ENCODE measurements around the gene BID.

BID gene

DNA sequence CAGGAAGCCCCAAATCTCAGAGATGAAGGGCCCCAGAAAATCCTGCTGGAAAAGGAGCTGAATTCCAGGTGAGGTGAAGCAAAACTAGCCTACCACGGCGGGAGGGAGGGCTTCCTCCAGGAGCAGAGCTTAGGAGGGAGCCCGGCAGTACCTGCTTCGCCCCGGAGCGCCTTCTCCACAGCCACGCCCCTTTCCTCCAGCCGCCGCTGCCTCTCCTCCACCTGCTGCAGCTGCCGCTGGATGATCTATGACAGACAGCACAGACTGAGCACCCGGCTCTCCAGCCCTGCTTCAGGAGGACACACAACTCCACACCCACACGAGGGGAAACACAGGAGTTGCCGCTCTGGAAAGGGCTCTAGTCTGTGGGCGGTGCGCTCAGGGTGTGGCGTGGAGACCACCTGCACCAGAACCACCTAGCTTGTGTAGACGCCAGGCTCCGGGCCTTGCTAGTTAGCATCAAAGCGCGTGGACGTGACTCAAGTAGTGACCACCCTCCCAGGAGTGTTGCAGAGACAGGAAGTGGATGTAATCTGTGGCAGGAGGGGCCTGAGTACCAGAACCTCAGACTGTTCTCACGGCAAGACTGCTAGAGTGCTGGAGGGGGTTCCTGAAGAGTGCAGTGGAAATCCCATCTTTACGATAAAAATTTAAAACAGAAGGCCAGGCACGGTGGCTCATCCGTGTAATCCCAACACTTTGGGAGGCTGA lies 34.6 kb upstream of the BID start:
- Mint-ChIP-seq H3K27ac (no peak overlapping the region), H3K9me3 (no peaks in the 10 kb centered on the region), H3K36me3 (ENCODE audit: low read depth) (peaks cover 33% of the 10 kb centered on the region), H3K27me3 (no peaks in the 10 kb centered on the region), H3K4me3 (no peak overlapping the region), H3K4me1 (ENCODE audit: low read depth) (no peaks in the 10 kb centered on the region)

DNA sequence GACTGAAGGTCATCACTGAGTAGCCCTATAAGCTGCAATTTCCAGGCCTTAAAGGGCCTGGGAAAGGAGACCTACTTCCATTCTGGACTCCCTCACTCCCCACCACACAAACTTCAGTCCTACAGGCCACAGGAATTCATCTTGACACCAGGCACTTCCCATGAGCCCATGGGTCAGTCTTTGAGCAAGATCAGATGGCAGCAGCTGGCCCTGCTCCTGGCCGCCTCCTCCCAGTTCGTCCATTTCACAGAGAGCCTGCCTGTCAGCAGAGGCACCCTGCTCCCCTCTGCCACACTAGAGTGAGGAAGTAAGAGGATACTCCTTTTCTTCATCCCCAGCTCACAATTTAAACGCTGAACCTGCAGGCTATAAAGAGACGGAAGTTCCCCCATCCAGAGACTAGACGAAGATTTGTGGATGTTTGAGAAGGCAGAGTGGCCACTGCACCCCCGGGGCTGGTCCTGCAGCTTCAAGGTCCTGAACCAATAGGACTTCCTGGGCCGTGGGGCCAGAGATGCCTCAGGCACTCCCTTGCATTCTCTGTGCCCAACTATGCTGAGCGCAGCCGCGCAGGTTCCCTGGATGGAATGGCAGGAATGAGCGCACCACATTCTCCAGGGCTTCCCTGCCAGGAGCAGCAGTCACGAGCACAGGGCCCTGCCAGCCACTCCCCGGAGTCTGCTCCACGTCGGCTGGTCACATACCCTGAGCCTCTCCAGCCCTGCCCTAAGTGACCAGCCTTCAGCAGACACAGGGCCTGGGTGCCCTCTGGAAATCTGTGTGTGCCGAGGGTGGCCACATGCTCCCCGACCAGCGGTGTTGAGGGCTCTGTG lies 33.5 kb upstream of the BID start:
- H3K9me3 Mint-ChIP-seq: no peaks in the 10 kb centered on the region
- H3K27ac Mint-ChIP-seq: no peak overlapping the region
- no peak overlapping the region for H3K4me3 Mint-ChIP-seq
- no peaks in the 10 kb centered on the region for H3K4me1 Mint-ChIP-seq (ENCODE audit: low read depth)
- peaks cover 36% of the 10 kb centered on the region for H3K36me3 Mint-ChIP-seq (ENCODE audit: low read depth)
- H3K27me3 Mint-ChIP-seq: no peaks in the 10 kb centered on the region

DNA sequence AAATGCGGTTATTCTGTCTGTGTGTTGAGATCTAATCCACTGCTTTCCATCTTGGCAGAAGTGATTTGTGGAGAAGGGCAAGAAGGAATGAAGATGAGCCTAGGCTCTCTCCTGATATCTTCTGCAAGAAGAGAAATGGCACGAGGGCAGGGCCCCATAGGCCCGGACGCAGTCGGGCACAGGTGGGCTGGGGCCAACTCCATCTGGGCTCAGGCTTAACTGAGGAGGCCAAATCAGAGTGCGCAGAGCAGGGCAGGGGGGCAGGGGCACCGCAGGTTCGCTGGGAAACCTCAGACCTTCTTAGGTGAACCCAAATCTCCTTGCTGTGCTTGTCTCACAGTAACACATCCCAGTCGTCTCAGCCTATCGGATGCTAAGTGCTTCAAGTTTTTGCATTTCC lies 32.8 kb upstream of the BID start:
- Mint-ChIP-seq H3K4me3 (no peak overlapping the region), H3K27ac (no peak overlapping the region), H3K9me3 (no peaks in the 10 kb centered on the region), H3K27me3 (no peaks in the 10 kb centered on the region), H3K36me3 (ENCODE audit: low read depth) (peaks cover 33% of the 10 kb centered on the region), H3K4me1 (ENCODE audit: low read depth) (no peaks in the 10 kb centered on the region)

DNA sequence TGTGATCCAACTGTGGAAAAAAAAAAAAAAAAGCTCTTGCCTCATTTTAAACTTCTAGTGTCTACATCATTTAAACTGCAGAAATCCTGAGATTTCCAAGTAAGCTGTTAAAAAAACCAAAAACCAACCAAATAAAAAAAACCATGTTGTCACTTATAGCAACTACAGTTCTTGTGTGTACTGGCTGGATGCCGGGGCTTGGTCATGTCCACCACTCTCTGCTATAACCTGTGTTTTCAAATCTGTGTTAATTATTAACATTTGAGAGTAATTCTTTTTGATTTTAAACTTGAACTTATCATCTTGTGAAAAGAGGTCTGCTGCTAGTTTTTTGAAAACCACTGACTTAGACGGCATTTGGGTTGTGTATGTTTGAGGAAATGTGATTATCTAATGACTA lies 32.2 kb upstream of the BID start:
- H3K36me3 Mint-ChIP-seq (ENCODE audit: low read depth): peaks cover 32% of the 10 kb centered on the region
- no peaks in the 10 kb centered on the region for H3K9me3 Mint-ChIP-seq
- no peak overlapping the region for H3K4me3 Mint-ChIP-seq
- H3K27me3 Mint-ChIP-seq: no peaks in the 10 kb centered on the region
- no peaks in the 10 kb centered on the region for H3K4me1 Mint-ChIP-seq (ENCODE audit: low read depth)
- no peak overlapping the region for H3K27ac Mint-ChIP-seq

DNA sequence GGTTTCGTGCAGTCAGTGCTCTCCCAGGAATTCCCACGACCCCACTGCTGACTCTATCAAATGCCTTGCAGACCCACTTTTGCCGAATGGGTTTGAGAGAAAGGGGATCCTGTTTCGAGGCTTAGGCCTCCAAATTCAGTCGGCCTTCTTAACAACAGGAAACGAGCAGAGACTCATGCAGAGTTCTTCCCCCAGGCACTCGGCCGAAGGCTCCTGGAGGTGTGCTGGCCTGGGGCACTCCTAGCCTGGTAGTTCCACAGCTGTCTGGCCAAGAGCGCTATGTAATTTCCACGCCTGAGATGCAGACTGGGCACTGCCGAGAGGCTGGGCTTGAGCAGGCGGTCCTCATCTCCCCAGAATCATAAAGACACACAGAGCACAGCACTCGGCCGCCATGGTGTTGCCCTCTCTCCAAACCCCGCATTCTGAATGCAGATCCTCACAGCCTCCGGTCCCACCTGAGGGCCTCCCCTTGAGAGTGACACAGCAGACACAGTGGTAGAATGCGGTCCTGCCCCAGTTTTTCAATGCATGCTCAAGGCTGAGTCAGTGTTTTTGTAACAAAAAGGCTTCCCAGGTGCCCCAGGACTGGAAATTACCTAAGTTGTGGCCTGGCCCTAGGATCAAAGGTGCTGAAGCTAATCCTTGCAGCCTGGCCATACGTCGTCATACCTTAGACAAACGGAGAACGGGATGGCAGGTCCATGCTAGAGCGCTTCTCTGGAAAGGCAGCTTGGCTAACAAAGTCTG lies 30.2 kb upstream of the BID start:
- no peak overlapping the region for H3K4me3 Mint-ChIP-seq
- no peaks in the 10 kb centered on the region for H3K27me3 Mint-ChIP-seq
- no peaks in the 10 kb centered on the region for H3K9me3 Mint-ChIP-seq
- no peak overlapping the region for H3K27ac Mint-ChIP-seq
- peaks cover 11% of the 10 kb centered on the region for H3K4me1 Mint-ChIP-seq (ENCODE audit: low read depth)
- peaks cover 22% of the 10 kb centered on the region for H3K36me3 Mint-ChIP-seq (ENCODE audit: low read depth)

DNA sequence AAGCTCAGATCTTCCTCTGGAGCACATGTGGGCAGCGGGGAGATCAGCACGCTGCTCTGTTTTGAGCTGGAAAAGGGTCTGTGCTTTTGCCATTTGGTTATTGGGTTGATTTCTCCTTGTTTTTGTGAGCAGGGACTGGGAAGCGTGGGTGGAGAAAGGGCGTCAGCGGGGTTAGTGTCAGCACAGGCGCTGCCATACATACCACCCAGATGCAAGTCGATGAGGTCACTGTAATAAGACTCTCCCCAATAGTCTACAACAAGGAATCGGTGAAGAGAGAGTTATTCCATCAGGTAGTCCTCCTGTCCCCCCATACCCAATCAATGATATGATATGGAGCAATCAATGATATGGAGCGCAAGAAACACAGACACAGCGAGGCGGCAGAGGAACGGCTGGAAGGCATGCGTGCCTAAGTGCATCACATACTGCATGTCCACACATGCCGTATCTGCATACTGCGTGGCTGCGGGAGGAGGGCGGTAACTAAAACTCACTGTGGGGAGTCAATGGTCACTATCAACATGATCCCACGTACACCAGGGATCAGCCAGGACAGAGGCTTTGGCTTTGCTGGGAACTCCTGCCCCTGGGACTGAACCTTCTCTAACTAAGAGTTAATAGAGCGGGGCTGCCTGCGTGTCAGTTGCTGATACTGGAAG lies 29.5 kb upstream of the BID start:
- Mint-ChIP-seq H3K9me3 (no peaks in the 10 kb centered on the region), H3K27ac (no peak overlapping the region), H3K36me3 (ENCODE audit: low read depth) (peaks cover 18% of the 10 kb centered on the region), H3K4me1 (ENCODE audit: low read depth) (peaks cover 11% of the 10 kb centered on the region), H3K27me3 (no peaks in the 10 kb centered on the region), H3K4me3 (no peak overlapping the region)

DNA sequence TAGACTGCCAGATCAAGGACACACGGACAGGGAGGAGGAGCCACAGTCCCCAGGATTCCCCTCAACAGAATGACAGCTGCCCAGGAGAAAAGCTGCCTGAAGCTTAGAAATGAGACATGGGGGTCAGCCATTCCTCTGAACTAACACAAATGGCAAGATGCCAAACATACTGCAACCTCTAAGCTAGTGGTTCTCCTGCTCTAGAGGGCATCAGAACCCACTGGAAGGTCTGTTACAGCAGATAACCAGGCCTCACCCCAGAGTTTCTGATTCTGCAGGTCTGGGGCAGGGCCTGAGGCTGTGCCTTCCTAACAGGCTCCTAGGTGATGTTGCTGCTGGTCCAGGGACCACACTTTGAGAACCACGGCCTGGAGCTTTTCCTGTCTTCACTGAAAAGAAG lies 28.6 kb upstream of the BID start:
- no peak overlapping the region for H3K27ac Mint-ChIP-seq
- H3K27me3 Mint-ChIP-seq: no peaks in the 10 kb centered on the region
- H3K4me1 Mint-ChIP-seq (ENCODE audit: low read depth): peaks cover 15% of the 10 kb centered on the region
- no peak overlapping the region for H3K4me3 Mint-ChIP-seq
- H3K9me3 Mint-ChIP-seq: no peaks in the 10 kb centered on the region
- peaks cover 18% of the 10 kb centered on the region for H3K36me3 Mint-ChIP-seq (ENCODE audit: low read depth)

DNA sequence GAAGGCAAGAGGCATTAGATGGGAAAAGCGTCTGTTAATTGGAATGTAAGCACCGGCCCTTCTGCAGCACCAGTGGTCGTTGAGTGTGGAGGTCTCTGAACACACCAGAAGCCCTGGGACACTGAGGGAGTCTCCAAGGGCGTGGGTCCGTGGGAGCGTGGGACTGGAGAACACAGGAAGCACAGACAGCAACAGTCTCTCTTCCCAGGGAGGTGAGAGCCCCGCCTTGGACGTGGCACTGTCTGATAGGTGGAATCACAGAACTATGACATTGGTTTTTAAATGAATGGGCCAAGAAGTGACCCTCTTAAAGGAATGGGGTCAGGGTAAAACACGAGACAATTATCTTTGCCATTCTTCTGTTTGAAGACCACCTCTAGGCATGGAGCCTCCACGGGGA lies 28.1 kb upstream of the BID start:
- no peaks in the 10 kb centered on the region for H3K9me3 Mint-ChIP-seq
- no peak overlapping the region for H3K4me3 Mint-ChIP-seq
- peaks cover 18% of the 10 kb centered on the region for H3K36me3 Mint-ChIP-seq (ENCODE audit: low read depth)
- H3K27ac Mint-ChIP-seq: no peak overlapping the region
- peaks cover 15% of the 10 kb centered on the region for H3K4me1 Mint-ChIP-seq (ENCODE audit: low read depth)
- no peaks in the 10 kb centered on the region for H3K27me3 Mint-ChIP-seq

DNA sequence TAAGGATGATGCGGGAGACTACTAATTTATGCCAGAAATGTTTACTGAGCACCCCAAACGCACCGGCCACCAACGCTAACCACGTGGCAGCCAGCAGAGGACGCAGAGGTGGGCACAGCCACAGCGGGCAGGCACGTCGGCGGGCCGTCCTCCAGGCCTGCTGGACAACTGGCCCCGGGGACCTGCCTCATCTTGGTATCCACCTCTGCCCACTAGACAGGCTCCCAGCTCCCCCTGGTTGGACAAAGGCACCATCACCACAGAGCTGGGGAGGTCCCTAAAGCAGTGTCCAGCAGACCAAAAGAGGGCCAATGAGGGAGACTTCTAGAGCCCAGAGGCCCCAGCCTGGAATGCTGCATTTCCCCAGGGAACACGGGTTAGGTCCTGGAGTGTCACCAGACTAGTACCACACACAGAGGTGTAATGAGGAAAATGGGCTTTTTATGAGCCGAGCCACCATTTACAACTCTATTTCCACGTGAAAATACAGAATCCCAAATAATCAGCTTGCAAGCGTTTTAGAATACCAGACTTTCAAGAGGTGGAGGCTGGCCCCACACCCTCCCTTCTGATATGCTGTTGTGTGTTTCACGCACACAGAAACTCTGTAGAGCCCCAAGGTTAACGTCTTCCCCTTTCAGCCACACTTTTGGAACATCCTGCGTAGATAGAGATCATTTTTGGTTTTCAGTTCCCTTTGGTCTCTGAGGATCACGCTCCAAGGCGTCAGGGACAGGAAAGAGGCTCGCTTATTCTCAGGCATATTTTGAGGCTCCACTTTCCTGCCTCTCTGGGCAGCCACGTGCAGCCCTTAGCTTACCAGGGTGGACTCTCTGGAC lies 23.7 kb upstream of the BID start:
- no peaks in the 10 kb centered on the region for H3K27me3 Mint-ChIP-seq
- H3K4me3 Mint-ChIP-seq: no peak overlapping the region
- peak overlapping the region; percentile 61 for H3K27ac Mint-ChIP-seq
- peaks cover 8% of the 10 kb centered on the region for H3K36me3 Mint-ChIP-seq (ENCODE audit: low read depth)
- H3K9me3 Mint-ChIP-seq: no peaks in the 10 kb centered on the region
- peaks cover 20% of the 10 kb centered on the region for H3K4me1 Mint-ChIP-seq (ENCODE audit: low read depth)

DNA sequence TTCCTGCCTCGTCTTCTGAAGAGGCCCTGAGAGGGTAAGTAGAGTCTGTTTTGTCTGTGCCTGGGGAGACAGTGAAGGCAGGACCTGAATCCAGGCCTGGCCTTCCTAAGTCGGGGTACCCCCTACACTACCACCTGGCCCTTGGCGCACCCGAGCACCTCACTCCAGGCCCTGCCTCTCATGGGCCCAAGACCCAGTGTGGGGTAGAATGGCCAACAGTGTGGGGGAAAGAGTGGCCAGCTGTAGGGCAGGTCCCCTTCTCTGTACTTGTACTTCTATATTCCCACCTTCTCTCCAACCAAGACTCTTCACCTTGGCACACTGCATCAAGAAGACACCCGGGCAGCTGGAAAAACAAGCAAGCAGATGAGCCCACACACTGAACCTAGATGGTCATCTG lies 22.4 kb upstream of the BID start:
- peaks cover 8% of the 10 kb centered on the region for H3K36me3 Mint-ChIP-seq (ENCODE audit: low read depth)
- H3K27me3 Mint-ChIP-seq: no peaks in the 10 kb centered on the region
- H3K9me3 Mint-ChIP-seq: no peaks in the 10 kb centered on the region
- peaks cover 20% of the 10 kb centered on the region for H3K4me1 Mint-ChIP-seq (ENCODE audit: low read depth)
- no peak overlapping the region for H3K4me3 Mint-ChIP-seq
- H3K27ac Mint-ChIP-seq: peak overlapping the region; percentile 49

DNA sequence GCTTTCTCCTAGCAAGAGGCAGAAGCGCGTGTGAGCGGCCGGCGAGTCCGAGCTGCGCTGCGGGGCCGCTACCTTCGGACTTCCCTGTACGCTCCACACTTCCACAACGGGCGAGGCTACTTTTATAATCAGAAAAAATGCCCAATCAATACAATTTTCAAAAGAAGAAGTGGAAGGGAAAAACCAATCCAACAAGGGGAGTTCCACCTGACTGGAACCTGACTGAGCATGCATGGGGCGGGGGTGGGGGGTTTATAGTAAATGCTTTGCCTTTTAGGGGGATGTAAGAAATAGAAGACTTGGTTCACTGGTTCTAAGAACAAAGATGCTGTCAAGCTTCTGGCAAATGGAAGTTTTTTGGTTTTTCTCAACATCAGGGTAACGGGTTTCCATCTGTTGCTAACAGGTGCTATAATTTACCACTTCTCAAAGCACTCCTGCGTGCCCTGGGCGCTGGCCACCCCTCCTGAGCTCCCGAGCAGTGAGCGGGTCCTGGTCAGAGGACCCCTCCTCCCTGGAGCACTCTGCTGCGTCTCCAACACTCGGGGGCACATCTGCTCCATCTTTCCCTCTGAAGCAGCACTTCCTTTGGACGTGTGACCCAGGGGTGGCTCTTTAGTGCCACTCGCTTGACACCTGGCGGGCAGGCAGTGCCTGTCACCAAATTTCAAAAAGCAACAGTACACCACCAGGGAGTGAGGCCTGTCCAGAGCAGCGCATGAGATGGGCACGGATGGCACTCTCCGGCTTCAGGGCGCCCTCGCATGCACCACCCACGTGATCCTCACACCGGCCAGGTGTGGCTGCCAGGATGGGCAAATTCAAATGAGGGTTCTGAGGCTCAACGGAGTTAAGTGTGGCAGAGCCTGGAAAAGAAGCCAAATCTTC lies 21.6 kb upstream of the BID start:
- Mint-ChIP-seq H3K27me3 (no peaks in the 10 kb centered on the region), H3K27ac (peak overlapping the region; percentile 88), H3K9me3 (no peaks in the 10 kb centered on the region), H3K4me3 (no peak overlapping the region), H3K36me3 (ENCODE audit: low read depth) (peaks cover 8% of the 10 kb centered on the region), H3K4me1 (ENCODE audit: low read depth) (peaks cover 20% of the 10 kb centered on the region)

DNA sequence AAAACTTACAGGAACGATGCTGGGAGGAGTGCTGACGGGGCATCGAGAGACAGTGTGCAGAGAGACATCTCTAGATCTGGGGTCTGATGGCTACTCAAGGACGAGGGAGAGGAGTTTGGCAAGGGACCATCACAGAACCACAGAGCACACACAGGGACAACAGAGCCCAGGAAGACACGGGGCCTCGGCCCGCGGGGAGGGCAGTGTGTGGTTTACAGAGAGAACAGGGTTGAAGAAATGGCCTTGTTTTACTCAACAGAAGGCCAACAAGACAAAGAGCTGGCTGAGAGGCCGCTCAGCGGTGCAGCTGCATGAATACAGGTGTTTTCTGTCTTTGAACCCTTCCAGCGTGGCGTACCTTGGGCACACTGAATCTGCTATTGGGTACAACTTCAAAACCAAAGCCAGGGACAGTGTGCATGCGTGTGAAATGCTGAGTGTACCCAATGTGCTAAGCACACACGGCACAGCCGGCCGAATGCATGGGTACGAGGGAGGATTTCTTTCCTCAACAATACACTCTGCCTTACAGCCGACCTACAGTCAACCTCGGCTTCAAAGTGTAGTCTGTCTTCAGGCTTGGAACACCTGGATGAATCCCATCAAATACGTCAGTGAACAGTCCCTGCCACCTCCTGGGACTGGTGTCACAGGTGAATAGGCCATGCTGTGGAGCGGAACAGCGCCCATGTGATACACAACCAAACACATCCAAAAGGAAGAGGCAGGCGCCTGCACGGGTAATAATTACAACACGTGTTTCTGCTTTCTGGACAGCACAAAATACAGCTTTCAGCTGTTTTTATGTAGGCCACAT lies 20.7 kb upstream of the BID start:
- Mint-ChIP-seq H3K4me1 (ENCODE audit: low read depth) (peaks cover 14% of the 10 kb centered on the region), H3K27ac (peak overlapping the region; percentile 88), H3K9me3 (no peaks in the 10 kb centered on the region), H3K36me3 (ENCODE audit: low read depth) (peaks cover 8% of the 10 kb centered on the region), H3K27me3 (no peaks in the 10 kb centered on the region), H3K4me3 (no peak overlapping the region)
